NCI-H2196 treated with DMSO at 0.1 percent for 48 hours (cell line): ENCODE data around the gene TRIM62.
A peak's percentile ranks its signal among the peaks of the same experiment; 100 is the strongest.

Experiments
- DNase-seq: peaks from one replicate; lab custom pipeline; 2025; ENCODE audit not compliant: unreplicated experiment; lab: John Stamatoyannopoulos, UW

Gene TRIM62

DNA sequence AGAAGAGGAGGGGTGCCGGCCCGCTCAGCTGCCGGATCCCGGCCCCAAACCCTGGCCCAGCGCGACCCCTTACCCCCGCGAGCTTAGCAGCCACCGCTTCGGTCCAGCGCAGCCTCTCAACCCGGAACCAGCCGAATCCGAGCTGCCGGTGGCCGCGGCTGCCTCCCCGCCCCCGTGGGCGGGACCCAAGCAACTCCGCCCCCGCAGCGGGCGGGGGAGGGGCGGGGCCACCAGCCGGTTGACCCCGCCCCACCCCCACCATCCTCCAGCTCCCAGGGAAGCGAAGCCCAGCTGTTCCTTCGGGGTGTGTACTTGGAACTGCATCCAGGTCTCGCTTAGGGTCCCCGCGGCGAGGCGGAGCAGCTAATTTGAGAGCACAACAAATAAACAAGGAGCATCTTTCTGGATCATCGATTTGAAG is at the start of gene TRIM62:
TSS of gene TRIM62 (minus strand) at position 123 of the 421 bp plus-strand sequence. CDS start 611 bp downstream, outside the sequence.
- DNase-seq = peak; percentile 55

DNA sequence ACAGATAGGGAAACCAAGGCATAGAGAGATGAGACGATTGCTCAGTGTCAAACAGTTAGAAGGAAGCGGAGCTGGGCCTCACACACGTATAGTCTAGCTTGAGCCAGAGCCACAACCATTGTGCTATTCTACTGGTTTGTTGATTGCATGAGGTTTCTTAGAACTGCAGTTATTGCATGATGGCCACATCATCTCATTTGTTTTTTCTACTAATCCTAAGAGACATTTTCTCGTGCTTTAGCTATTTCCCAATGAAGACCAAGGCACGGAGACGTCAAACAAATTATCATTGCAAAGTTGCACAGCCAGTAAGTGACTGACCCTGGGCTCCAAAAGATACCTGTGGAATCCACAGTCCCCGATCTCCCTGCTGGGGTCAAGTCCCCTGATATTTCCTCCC is 49.3 kb upstream of the TRIM62 start:
- DNase-seq = no peak

DNA sequence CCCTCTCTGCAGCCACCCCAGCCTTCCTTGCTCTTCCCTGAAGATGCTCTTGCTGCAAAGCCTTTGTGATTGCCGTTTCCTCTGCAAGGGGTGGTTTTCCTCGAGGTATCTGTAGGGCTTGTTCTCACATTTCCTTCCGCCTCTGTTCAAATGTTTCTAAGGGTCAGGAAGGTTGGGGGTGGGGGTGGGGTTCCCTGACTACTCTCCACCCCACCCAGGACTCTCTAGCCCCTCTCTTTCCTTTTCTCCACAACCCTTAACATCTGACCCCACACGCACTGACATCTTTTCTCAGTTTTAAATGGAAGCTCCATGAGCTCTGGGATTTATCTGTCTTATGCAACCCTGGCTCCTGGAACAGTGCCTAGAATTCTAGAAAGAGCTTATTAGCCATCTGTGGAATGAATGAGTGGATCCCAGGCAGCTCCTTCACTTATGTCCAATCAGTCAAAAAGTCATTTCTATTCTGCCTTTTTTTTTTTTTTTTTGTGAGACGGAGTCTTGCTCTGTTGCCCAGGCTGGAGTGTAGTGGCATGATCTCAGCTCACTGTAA is 47.2 kb upstream of the TRIM62 start:
- no peak for DNase-seq

DNA sequence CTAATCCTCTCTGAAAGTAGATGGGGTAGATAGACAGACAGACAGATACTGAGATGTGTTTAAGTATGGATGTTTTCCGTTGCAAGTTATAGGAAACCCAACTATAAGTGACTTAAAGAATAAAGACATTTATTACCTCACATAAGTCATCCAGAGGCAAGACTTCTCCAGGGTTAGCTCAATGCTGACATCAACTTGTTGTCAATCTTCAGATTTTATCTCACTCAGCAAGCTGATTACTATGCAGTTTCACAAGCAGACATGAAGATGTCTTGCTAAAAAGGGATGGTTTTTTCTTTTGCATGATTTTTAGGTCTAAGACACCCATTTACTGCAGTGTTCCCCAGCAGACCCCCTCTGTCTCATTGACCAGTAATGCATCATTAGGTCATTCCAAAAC is 43.7 kb upstream of the TRIM62 start:
- no peak for DNase-seq

- no peak for DNase-seq
Measured at GRCh38 chr1:33224166-33224707, 42.4 kb upstream of the TRIM62 start.

GRCh38 chr1:33222381-33222780 is 40.5 kb upstream of the TRIM62 start:
- no peak for DNase-seq

DNA sequence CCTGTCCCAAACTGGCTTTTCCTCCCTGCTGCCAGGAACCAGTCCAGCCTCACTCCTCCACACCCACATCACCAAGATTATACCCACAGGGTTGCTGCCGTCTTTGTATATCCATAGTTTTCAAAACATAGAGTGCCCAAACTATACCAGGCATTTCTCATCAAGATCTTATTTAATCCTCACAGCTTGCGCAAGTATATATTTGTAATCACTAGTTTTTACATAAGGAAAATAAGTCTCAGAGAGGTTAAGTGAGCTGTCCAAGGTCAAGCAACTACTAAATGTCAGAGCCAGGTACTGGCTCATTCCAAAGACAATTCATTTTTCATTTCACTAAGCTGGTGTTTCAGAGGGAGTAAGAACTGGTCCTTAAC is 39.5 kb upstream of the TRIM62 start:
- DNase-seq = no peak

- no peak for DNase-seq
Measured at GRCh38 chr1:33220676-33221384, 39.0 kb upstream of the TRIM62 start.

- DNase-seq = no peak
Measured at GRCh38 chr1:33219886-33220661, 38.2 kb upstream of the TRIM62 start.

GRCh38 chr1:33211972-33212371 is 30.1 kb upstream of the TRIM62 start:
- no peak for DNase-seq

- DNase-seq = no peak
Measured at GRCh38 chr1:33206340-33206739, 24.5 kb upstream of the TRIM62 start.

- no peak for DNase-seq
Measured at GRCh38 chr1:33195556-33195955, 13.7 kb upstream of the TRIM62 start.

DNA sequence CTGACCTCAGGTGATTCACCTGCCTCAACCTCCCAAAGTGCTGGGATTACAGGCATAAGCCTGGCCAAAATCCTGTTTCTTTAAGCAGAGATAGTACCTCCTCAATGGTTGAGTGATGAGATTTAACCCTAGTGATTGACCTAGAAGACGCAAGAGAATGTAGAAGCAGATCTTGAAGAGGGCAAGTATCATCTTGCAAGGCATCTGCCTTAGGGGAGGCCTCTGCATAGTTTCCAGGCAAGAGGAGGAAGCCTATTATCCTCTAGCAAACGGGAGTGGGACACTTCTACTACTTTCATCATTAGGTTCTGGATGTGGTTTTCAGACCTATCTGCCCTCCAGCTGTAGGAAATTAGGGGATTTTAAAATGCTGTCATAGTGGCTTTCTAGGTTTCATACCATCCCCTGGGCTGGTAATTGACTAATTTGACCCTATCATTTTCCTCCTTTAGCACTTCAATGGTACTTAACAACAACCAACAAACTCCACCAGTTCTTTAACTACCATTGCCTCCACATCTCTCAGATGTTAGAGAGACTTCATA is 10.0 kb upstream of the TRIM62 start:
- DNase-seq = no peak

DNA sequence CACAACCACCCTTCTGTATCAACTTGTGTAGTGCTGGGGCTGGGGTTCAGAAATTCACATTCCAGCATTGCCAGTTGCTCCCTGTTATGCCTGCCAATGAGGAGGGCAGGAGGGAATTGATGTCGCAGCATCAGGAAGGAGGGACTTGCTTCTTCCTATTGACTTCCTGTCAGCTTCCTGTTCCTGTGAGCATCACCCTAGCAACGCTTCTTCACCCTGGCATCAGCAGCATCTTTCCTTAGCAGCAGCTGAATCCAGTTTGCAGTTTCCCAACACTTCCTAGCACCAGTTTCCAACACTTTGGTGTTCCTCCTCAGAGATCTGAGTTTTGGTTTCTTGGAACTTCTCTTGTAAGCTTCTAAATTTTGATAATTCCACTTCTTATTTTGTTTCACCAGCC is 8.9 kb upstream of the TRIM62 start:
- DNase-seq = no peak

DNA sequence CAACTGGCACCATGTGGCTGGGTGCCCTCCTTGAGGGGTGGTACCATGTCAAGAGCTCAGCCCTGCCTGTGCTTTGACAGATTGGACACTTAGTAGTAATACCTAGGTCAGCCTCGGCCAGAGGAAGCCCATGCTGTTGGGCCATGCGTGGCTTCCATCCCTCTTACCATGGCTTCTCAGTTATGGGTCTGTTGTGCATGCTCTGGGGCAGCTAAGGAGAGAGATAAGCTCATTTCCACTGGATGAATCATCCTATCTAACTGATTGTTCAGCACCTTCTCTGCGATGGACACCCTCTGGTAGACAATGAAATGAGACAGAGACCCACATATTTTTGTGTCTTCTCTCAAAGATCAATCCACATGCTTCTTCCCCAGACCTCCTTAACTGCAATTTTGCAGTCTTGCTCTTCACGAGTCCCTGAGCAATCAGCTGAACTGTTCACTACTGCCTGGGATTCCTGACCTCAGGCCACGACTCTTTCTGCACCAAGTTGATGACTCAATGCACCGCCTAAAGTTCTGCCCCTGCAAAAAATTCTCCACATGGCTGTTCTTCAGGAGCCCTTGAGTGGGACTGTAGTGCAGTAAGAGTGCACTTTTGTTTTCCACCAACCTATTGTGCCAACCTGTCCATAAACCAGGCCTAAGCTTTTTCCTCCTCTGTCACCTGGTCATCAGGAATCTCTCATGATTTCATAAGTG is 6.9 kb upstream of the TRIM62 start:
- DNase-seq = no peak

DNA sequence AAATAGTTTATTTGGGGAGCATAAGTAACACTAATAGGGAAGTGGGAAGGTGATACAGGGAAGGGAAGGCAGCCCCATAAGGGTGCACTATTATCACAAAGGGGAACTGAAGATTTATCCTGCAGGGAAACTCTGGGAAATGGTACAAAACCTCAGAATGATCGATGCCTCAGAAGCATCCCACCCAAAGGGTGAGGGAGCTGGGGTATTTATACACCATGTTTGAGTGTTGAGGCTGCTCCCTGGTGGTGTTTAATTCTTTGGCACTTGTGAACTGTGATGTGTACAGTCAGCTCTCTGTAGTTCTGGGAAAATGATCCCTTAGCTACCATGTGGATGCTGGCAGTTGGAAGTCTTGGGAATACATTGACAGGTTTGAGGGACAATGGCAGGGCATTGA is 5.1 kb upstream of the TRIM62 start:
- no peak for DNase-seq

DNA sequence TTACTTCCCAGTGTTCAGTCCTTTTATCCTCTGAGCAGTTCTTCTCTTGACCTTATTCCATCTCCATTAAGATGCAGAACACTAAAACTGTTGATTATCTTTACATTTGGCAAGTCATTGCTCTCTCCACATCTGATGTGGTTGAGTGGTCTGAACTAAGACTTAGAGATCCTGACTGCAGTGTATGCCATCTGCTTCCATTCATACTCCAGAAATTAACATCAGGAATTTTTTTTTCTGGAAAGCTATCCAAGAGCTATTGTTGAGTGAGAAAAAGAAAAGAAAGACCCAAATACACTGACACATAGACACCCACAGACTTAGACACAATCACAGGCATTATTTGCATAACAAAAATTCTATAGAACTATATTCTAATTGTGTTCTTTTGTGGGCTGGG is 3.7 kb upstream of the TRIM62 start:
- no peak for DNase-seq

DNA sequence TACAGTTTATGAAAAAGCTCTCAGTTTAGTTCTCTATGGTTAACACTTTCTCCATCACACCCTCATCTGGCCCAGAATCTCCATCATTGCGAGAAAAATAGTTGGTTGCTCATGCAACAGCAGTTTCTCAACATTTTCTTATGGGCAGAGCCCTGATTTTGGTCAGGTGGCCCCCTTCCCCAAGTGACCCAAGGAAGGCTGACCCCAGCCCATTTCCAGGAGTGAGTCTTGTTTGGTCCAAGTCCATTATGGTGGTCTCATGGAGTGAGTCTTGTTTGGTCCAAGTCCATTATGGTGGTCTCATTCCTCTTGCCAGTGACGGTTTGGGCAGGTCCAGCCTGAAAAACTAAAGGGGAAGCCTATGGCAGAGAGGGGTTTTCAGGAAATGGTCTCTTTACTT is 1.5 kb upstream of the TRIM62 start:
- DNase-seq = no peak

- no peak for DNase-seq
Measured at GRCh38 chr1:33182896-33183295, 1.1 kb upstream of the TRIM62 start.

GRCh38 chr1:33182401-33182841 is 578 bp upstream of the TRIM62 start:
- peak; percentile 23 for DNase-seq
